Bronchial epithelial cell (primary cell): Measurements from ENCODE around the gene CDHR4. TPM values are rescaled to one million over a fixed set of nuclear protein-coding genes. Genes with fewer than 3 reads are reported as not detected.
"Not testable (repeated sequence)": the region's sequence is repeated elsewhere in the genome, so short reads cannot be mapped to it uniquely, and the experiment has no call there.

ENCODE experiments used
- DNase-seq: peaks from one replicate; pipeline ENCODE4 v3.0.0-alpha.2; 2010; ENCODE audit warnings: low read depth
- FAIRE-seq: peaks from 2 replicates; lab custom pipeline; 2011; peaks lifted over from hg19 to GRCh38; lab: Jason Lieb, UNC
- H3K27me3 ChIP-seq: 2 replicates; pipeline ENCODE4 v1.5.1; 2011; ENCODE audit warnings: low read length; ENCODE audit not compliant: control insufficient read depth, insufficient read depth
- H3K36me3 ChIP-seq: 2 replicates; pipeline ENCODE4 v1.5.1; 2011; ENCODE audit warnings: low read length; ENCODE audit not compliant: control insufficient read depth, insufficient read depth
- H3K4me3 ChIP-seq: 2 replicates; pipeline ENCODE4 v1.5.1; 2011; ENCODE audit warnings: mild to moderate bottlenecking, low read depth, low read length, control low read depth
- total RNA-seq: library from RNA; depleted of rRNA; stranded (reverse); fragments of >200 nt; gene quantifications from 2 replicates; pipeline ENCODE4 v1.2.1, GENCODE V29; 2014
- TF ChIP-seq, protein P1 (sequence below): IDR thresholded peaks from 2 replicates; pipeline ENCODE4 v1.5.1; 2011; ENCODE audit warnings: mild to moderate bottlenecking, moderate library complexity, low read length, control low read depth, inconsistent platforms; ENCODE audit not compliant: insufficient read depth, severe bottlenecking

Gene CDHR4
- total RNA-seq, 1 donor from 2014 or later = not detected

DNA sequence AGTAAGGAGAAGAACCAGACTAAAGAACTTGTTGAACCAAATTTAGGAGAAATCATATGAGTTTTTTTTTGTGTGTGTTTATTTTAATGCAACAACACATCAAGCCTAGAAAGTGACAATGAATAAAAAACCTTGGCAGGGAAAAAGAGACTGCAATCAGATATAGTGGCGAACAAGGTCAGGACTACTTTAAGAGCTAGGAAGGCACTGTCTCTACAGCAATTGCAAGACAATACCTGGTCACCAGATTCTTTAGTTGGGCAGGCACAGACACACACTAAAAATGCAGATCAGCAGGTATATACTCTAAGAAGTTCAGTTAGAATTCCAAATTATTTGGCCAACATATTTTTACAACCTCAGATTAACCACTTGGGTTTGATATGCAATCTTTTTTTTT lies 45.1 kb downstream of the CDHR4 start:
- Histone ChIP-seq H3K27me3 (no peaks in the 10 kb centered on the region), H3K4me3 (no peak overlapping the region), H3K36me3 (no peaks in the 10 kb centered on the region)
- FAIRE-seq (no peak), DNase-seq (no peak)
- TF ChIP-seq, protein P1, sequence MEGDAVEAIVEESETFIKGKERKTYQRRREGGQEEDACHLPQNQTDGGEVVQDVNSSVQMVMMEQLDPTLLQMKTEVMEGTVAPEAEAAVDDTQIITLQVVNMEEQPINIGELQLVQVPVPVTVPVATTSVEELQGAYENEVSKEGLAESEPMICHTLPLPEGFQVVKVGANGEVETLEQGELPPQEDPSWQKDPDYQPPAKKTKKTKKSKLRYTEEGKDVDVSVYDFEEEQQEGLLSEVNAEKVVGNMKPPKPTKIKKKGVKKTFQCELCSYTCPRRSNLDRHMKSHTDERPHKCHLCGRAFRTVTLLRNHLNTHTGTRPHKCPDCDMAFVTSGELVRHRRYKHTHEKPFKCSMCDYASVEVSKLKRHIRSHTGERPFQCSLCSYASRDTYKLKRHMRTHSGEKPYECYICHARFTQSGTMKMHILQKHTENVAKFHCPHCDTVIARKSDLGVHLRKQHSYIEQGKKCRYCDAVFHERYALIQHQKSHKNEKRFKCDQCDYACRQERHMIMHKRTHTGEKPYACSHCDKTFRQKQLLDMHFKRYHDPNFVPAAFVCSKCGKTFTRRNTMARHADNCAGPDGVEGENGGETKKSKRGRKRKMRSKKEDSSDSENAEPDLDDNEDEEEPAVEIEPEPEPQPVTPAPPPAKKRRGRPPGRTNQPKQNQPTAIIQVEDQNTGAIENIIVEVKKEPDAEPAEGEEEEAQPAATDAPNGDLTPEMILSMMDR = no peak

DNA sequence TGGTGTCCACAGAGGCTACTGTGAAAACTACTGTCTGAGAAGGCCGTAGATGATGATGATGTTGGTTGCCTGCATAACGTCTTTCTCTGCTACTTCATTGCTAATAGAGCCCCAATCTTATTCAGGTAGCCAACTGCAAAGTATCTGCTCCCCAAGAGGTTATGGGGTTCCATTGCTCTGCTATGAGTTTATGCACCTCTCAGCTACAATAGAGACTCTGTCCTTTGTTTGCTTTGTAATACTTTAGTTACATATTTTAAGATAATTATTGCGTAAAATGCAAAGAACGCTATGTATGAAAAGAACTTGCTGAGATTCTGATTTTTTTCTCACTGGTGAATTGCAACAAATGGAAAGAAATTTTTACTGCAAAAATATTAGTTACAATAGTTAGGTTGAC lies 48.2 kb downstream of the CDHR4 start:
- TF ChIP-seq, protein P1 = no peak
- Histone ChIP-seq H3K36me3 (peaks cover 6% of the 10 kb centered on the region), H3K27me3 (no peaks in the 10 kb centered on the region), H3K4me3 (no peak overlapping the region)
- FAIRE-seq (no peak), DNase-seq (no peak)

DNA sequence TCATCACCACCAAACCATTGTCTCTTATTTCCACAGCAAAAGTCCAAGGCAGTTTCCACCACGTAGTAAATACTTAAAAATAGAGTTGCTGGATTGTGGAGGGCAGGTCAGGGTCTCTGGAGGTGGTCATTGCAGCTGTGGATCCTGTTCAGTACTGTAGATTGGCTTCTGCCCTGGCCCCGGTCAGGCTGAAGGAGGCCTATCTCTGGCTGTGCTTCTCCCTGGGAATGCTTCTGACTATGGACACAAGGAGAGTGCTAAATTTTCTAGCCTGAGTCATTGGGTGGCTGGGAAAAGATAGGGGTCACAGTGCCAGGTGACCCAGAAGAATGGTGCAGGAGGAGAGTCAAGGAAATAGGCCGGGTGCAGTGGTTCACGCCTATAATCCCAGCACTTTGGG lies 49.6 kb downstream of the CDHR4 start:
- DNase-seq (no peak), FAIRE-seq (no peak)

DNA sequence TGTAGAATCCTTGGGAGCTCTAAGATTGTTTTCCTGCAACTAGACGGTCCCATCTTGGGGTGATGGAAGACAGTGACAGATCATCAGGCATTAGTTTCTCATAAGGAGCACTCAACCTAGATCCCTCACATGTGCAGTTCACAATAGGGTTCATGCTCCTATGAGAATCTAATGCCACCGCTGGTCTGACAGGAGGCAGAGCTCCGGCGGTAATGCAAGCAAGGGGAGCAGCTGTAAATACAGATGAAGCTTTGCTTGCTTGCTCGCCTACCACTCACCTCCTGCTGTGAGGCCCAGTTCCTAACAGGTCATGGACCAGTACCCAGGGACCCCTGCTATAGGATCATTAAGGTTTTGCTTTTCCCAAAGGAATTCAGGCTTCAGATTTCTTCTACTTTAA lies 50.8 kb downstream of the CDHR4 start:
- not testable (repeated sequence) for H3K4me3 ChIP-seq, H3K27me3 ChIP-seq, DNase-seq, FAIRE-seq, H3K36me3 ChIP-seq

More for the DNA sequence above, 49.6 kb downstream of the CDHR4 start:
- Histone ChIP-seq H3K4me3 (no peak overlapping the region), H3K27me3 (no peaks in the 10 kb centered on the region), H3K36me3 (peaks cover 6% of the 10 kb centered on the region)
- TF ChIP-seq, protein P1 = no peak

DNA sequence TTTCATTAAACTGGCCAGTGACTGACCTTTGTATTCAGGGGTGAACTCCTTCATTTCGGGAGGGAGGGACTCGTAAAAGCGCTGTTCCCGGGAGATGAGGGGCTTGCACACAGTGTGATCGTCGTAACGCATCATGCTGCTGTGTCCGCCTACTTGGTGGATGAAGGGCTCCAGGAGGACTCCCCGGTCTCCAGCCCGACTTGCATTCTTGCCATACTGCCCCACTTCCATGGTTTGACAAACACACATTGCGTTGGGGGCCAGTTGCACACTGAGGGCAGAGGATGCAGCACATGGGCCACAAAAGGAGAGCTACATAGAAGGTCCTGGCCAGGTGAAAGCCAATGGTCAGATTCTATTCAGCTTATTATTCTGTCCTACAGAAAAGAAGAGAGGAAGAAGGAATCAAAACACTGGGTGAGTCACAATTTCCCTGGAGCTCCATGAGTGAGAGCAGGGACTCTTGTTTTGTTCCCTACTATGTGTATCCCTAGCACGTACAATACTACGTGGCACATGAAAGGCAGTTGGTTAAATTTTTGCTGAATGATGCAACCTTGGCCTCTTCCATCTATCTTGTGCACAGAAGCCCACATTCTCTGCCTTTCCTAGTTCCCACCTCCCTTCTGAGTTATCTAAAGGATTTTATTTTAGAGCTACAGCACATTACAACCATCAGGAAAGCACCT lies 51.7 kb downstream of the CDHR4 start:
- no peaks in the 10 kb centered on the region for H3K27me3 ChIP-seq
- H3K4me3 ChIP-seq = no peak overlapping the region
- FAIRE-seq (no peak), DNase-seq (peak; percentile 61)
- peaks cover 7% of the 10 kb centered on the region for H3K36me3 ChIP-seq
- TF ChIP-seq, protein P1 = no peak

DNA sequence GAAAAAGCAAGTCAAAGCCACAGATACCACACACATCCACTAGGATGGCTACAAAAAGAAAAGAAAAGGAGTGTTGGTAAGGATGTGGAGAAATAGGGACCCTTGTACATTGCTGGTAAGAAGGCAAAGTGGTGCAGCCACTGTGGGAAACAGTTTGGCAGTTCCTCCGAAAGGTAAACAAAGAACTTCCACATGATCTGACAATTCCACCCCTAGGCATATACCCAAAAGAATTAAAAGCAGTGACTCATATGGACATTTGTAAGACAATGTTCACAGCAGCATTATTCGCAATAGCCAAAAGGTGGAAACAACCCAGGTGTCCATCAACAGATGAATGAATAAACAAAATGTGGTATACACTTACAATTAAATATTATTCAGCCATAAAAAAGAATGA lies 53.7 kb downstream of the CDHR4 start:
- Histone ChIP-seq H3K36me3 (peaks cover 7% of the 10 kb centered on the region), H3K4me3 (no peak overlapping the region), H3K27me3 (no peaks in the 10 kb centered on the region)
- TF ChIP-seq, protein P1 = no peak
- DNase-seq = peak; percentile 93
- FAIRE-seq = no peak

Other genes starting within 250 kb of the CDHR4 start
- under 0.01 TPM in 1 of 2 replicates, not detected in the other for gene BSN, start 245.4 kb downstream of the CDHR4 start, total RNA-seq
- 156 and 163 TPM in 2 replicates for gene APEH, start 125.5 kb downstream of the CDHR4 start, total RNA-seq
- 4.7 and 7.6 TPM in 2 replicates for gene MST1, start 110.4 kb downstream of the CDHR4 start, total RNA-seq
- gene RNF123, start 110.3 kb downstream of the CDHR4 start, total RNA-seq = 17.6 and 21.5 TPM in 2 replicates
- gene AMIGO3, start 80.2 kb downstream of the CDHR4 start, total RNA-seq = not detected in 2 replicates
- gene GMPPB, start 75.9 kb downstream of the CDHR4 start, total RNA-seq = 28.4 and 57.7 TPM in 2 replicates
- gene IP6K1, start 13.3 kb downstream of the CDHR4 start, total RNA-seq = 20.3 and 27.1 TPM in 2 replicates
- 19.5 and 21.6 TPM in 2 replicates for gene INKA1, start 3.4 kb upstream of the CDHR4 start, total RNA-seq
- 0.53 and 0.64 TPM in 2 replicates for gene UBA7, start 14.1 kb upstream of the CDHR4 start, total RNA-seq
- 0.79 and 1.2 TPM in 2 replicates for gene TRAIP, start 56.7 kb upstream of the CDHR4 start, total RNA-seq
- 0.13 and 0.26 TPM in 2 replicates for gene CAMKV, start 70.0 kb upstream of the CDHR4 start, total RNA-seq
- gene MST1R, start 104.0 kb upstream of the CDHR4 start, total RNA-seq = 20.4 and 33.7 TPM in 2 replicates
- 9.1 and 15.8 TPM in 2 replicates for gene MON1A, start 129.9 kb upstream of the CDHR4 start, total RNA-seq
- 35.5 and 42.2 TPM in 2 replicates for gene RBM6, start 140.3 kb upstream of the CDHR4 start, total RNA-seq